Measurements from ENCODE around the gene KREMEN1.
A peak's percentile ranks its signal among the peaks of the same experiment; 100 is the strongest.

The KREMEN1 gene

DNA sequence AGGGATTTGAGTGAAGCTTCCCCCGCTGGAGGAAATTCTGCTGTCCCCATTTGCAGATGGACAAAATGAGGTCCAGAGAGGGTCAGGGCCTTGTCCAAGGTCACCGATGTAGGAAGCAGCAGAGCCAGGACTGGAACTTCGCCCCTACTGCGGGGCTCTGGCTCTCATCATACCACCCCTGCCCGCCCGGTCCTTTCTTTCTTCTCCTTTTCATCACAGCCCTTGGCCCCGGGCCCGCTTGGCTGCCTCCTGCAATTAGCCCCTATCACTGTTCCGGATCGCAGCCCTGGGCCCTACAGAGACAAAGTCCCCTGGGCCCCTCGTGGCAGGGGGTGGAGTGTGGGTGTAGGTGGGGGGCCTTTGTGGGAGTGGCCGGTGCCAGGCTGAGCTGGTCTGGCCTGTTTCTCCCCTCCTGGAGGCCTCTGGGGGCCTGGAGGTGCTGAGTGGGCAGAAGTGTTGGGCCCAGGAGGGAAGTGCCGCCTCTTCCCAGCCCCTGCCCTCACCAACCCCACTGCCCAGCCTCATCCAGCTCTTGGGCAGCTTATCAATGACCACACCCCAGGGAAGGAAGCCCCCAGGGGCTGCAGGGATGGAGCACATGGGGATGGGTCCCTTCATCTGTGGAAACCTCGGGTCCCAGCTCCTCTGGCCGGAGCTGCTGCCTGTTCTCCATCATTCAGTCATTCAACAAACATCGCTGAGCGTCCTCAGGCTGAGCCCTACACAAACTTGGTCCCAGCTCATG is 136.2 kb downstream of the KREMEN1 start:
- peak in 2 of 14 donors; percentile 16 to 34 for DNase-seq

DNA sequence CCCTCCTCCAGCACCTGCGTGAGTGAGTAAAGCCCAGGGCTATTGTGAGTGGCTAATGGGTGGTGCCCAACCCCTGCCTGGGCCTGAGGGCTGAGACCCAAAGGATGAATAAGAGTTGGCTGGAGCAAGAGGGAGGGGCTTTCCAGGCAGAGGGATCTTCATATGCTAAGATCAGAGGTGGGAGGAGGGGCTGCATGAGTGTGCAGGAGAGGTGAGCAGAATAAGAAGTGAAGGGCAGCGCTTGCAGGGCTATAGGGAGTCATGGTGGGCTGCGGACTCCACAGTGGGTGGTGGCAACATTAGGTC is 136.7 kb downstream of the KREMEN1 start:
- DNase-seq = no peak

DNA sequence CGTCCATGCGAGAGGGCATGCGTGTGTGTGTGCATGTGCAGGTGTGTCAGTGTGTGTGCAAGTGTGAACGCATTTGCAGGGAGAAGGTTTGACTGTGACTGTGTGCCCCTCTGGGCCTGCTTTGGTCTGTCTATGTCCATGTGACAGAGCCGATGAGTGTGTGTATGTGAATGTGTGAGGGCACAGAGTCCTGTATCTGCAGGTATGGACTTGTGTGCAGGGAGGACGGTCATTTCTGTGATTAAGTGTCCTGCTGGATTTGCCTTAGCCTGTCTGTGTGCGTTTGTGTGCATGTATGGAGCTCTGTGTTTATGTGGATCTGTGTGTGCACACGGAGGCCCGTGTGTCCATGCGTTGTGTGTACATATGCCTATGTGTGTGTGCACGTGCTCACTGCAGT is 138.2 kb downstream of the KREMEN1 start:
- no peak for DNase-seq

- no peak for DNase-seq
Measured at GRCh38 chr22:29211466-29211865, 138.6 kb downstream of the KREMEN1 start.

GRCh38 chr22:29212743-29213142 is 139.9 kb downstream of the KREMEN1 start:
- DNase-seq = no peak

DNA sequence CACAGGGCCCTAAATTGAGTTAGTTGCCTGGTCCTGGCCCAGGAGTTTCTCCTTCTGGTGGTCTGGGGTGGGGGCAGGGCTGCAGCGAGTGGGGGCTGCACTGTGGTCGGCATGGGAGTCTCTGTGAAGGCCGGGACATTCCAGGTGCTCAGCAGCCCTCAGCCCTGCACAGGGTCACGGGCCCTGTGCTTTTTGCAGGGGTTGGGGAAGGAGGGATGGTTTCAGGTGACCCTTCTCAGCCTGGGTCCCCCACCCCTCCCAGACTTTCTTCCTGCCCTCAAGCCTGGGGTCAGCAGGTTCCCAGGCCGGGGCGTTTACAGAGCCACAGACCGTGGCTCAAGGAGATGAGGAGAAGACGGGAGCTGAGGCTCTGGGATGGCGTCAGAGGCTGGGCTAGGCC is 140.7 kb downstream of the KREMEN1 start:
- no peak for DNase-seq

- no peak for DNase-seq
Measured at GRCh38 chr22:29214232-29214631, 141.4 kb downstream of the KREMEN1 start.

DNA sequence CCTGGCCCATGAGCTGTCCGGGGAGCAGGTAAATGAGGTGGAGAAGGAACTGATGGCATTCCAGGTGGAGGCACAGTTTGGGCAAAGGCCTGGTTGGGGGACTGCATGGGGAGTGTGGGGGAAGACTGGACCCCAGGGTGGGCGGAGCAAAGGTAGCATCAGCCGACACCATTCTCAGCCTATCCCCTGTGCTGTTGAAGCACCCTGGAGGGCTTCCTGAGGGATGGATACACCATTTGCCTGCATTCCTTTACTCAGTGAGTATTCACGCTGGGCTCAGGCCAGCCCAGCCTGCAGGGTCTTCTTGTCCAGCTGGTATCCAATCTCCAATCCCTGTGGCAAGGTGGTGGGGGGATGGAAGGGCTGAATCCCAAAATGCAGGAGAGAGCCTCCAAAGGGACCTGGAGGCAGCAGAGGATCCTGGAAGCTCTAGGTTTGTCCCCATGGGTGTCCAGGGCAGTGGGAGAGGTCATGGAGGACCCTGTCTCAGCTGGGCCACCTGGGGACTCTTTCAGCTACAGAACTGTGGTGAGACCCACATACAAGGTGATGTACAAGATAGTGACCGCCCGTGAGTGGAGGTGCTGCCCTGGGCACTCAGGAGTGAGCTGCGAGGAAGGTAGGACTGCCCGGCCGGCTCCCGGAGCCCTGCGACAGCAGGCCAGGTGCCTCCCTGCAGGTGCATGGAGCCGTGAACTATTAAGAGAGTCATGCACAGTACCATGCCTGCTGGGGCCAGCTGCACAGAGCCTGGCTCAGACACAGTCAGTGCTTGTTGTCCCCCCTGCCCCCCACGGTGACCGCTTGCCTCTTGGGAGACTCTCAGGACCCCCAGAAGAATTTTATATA is 142.4 kb downstream of the KREMEN1 start:
- no peak for DNase-seq

DNA sequence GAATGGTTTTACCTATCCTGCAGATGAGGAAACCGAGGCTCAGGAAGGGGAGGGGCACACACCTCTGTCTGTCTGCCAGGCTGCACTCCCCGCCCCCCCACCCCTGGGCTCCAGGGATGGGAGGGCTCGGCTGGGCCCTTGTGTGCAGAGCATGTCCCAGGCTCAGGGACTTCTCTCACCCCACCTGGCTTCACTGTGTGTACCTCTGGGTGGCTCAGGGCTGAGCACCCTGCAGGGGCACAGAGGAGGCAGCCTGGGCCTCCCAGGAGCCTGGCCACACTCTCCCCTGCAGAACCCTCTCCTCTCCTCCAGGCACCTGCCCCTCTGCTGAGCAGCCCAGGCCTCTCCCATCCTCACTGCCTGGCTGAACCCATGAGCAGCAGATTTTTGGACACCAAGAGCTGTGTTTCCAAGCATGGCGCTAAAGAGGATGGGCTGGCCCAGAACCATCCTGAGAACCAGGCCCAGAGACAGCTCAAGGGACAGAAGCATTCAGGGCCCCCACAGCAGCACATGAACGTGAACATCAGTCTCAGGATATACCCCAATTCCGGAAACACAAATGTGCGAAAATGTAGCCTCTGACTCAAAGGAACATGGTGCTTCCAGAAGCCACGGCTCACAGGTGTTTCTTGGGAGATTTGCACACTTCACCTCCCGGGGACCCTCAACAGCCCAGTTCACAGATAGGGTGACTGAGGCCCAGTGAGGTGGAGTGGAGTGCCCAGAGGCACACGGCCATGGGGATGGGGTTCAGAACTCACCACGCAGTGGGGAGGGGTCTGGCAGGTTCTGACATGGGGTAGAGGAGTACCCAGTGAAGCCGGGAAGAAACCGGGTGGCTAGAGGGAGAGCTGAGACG is 143.4 kb downstream of the KREMEN1 start:
- DNase-seq = no peak

DNA sequence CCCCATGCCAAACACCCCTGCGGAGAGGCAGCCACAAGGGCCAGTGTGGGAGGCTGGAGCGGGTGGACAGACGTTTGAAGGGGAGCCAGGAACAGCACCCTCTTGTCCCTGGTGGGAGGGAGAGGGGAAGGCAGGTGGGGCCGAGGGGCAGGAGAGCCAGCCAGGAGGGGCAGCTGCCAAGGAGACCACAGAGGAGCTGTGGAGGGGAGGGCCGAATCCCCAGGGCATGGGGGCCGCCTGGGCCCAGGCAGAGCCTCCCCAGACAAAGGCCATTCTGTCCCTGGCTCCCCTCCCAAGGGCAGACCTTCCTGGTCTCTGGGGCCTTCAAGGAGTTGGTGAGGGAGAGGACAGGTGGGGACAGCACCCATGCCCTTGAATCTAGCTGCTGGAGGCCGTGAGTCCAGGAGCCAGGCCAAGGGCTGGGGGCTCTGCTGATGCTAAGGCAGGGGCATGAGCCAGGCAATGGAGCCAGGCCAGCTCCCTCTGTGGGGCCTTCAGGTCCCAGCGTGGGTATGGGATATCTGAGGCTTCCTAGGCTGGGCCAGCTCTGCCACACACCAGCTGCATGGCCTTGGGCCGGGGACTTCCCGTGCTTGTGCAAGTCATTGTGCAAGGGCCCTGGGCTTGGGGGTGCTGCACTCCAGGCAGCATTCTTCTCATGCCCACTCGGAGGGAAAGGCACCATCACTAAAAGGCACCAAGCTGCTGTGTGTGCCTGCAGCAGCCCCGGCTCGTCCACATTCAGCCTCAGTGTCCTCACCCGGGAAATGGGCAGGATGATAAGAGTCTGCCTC is 144.2 kb downstream of the KREMEN1 start:
- peak in 4 of 14 donors; percentile 9 to 40 (median 32) for DNase-seq

Measured in C1 segment of cervical spinal cord (tissue), 14 donors.